B cell (primary cell): Measurements from ENCODE around the gene CAP1. TPM values are rescaled to one million over a fixed set of nuclear protein-coding genes. Genes with fewer than 3 reads are reported as not detected.

ENCODE experiments used
- ATAC-seq: fragments of 200-7000 bp; cut with Tn5 transposase; one replicate; pipeline ENCODE4 v1.10.0; 2021; ENCODE audit warnings: low read depth, mild to moderate bottlenecking, moderate number of reproducible peaks, moderate library complexity
- CTCF ChIA-PET: fragments of 350-600 bp; sonication (Branson Sonifier 250); formaldehyde crosslinking; loops from one replicate; lab custom pipeline; 2021; ENCODE audit warnings: antibody characterized with exemption, inconsistent platforms; lab: Charles Lee
- POLR2A ChIA-PET: fragments of 350-600 bp; sonication (Branson Sonifier 250); formaldehyde crosslinking; loops from one replicate; lab custom pipeline; 2021; ENCODE audit warnings: antibody characterized with exemption; lab: Charles Lee
- DNase-seq: peaks from one replicate; pipeline ENCODE4 v3.0.0; 2013
- H2AFZ ChIP-seq: 2 replicates; pipeline ENCODE4 v1.6.1; 2012; ENCODE audit warnings: mild to moderate bottlenecking, low read depth, low read length; ENCODE audit not compliant: insufficient read depth, poor library complexity, severe bottlenecking
- H3K27ac ChIP-seq, 2 donors: 1 replicate in 1 of 2; 2 replicates in 1 of 2; pipeline ENCODE4 v1.5.1; 2012 to 2013; ENCODE audit warnings: low read length in 2 of 2, mild to moderate bottlenecking in 2 of 2, moderate library complexity in 1 of 2
- H3K27me3 ChIP-seq, 4 experiments: fragments of 200-600 bp in 1 of 4; sonication (generic) in 1 of 4; replicated peaks in 1 of 4; 1 replicate in 2 of 4; 2 replicates in 2 of 4; pipeline versions ENCODE4 v1.6.1 to v1.7.0; 2013 to 2016; ENCODE audit warnings: low read length in 3 of 4, mild to moderate bottlenecking in 2 of 4, mixed read lengths in 1 of 4, moderate library complexity in 1 of 4; ENCODE audit not compliant: insufficient read depth in 4 of 4, control insufficient read depth in 3 of 4; ENCODE audit errors: control extremely low read depth in 1 of 4
- H3K36me3 ChIP-seq, 2 experiments: replicated peaks in 1 of 2; 1 replicate in 1 of 2; 2 replicates in 1 of 2; pipeline versions ENCODE4 v1.6.1 to v1.7.1; 2013; ENCODE audit warnings: low read length in 1 of 2; ENCODE audit not compliant: insufficient read depth in 2 of 2, control insufficient read depth in 1 of 2; ENCODE audit errors: control extremely low read depth in 1 of 2, extremely low read depth in 1 of 2
- H3K4me1 ChIP-seq, 2 donors: fragments of 200-600 bp in 1 of 2; sonication (generic) in 1 of 2; 1 replicate in 1 of 2; 2 replicates in 1 of 2; pipeline versions ENCODE4 v1.5.1 to v1.6.1; 2013 to 2017; ENCODE audit warnings: low read length in 2 of 2; ENCODE audit not compliant: control insufficient read depth in 2 of 2, insufficient read depth in 2 of 2
- H3K4me2 ChIP-seq: replicated peaks from 2 replicates; pipeline ENCODE3; 2012; ENCODE audit warnings: mild to moderate bottlenecking, low read depth, low read length; ENCODE audit not compliant: poor library complexity, severe bottlenecking
- H3K4me3 ChIP-seq, 5 experiments: fragments of 200-600 bp in 1 of 5; sonication (generic) in 1 of 5; 1 replicate in 3 of 5; 2 replicates in 2 of 5; pipeline versions ENCODE4 v1.5.1 to v1.7.0; 2011 to 2016; ENCODE audit warnings: low read length in 4 of 5, mild to moderate bottlenecking in 4 of 5, low read depth in 2 of 5, control low read depth in 1 of 5, moderate library complexity in 1 of 5; ENCODE audit not compliant: insufficient read depth in 1 of 5; ENCODE audit errors: control extremely low read depth in 1 of 5, extremely low read depth in 1 of 5
- H3K79me2 ChIP-seq: fragments of 200-600 bp; sonication (generic); one replicate; pipeline ENCODE4 v1.6.0; 2016; ENCODE audit warnings: low read length; ENCODE audit not compliant: control insufficient read depth, insufficient read depth
- H3K9ac ChIP-seq: fragments of 200-600 bp; sonication (generic); 2 replicates; pipeline ENCODE4 v1.6.1; 2017; ENCODE audit warnings: mild to moderate bottlenecking, low read length, moderate library complexity
- H3K9me3 ChIP-seq, 3 donors: one replicate each; pipeline versions ENCODE4 v1.6.1 to v1.7.1; 2013; ENCODE audit warnings: low read length in 2 of 3; ENCODE audit not compliant: control insufficient read depth in 2 of 3, insufficient read depth in 1 of 3; ENCODE audit errors: control extremely low read depth in 1 of 3
- H4K20me1 ChIP-seq: 2 replicates; pipeline ENCODE4 v1.6.0; 2012; ENCODE audit warnings: mild to moderate bottlenecking, low read length; ENCODE audit not compliant: insufficient read depth, control insufficient read depth, poor library complexity, severe bottlenecking
- H3K27ac Mint-ChIP-seq: one replicate; pipeline ENCODE4 v1.8.0; 2021; ENCODE audit warnings: mixed read lengths
- H3K27me3 Mint-ChIP-seq: one replicate; pipeline ENCODE4 v1.8.0; 2021; ENCODE audit warnings: mixed read lengths
- H3K4me1 Mint-ChIP-seq: one replicate; pipeline ENCODE4 v1.8.0; 2021; ENCODE audit warnings: mixed read lengths
- H3K4me3 Mint-ChIP-seq: one replicate; pipeline ENCODE4 v1.8.0; 2021; ENCODE audit warnings: mixed read lengths
- H3K9me3 Mint-ChIP-seq: one replicate; pipeline ENCODE4 v1.8.0; 2022; ENCODE audit warnings: mixed read lengths; ENCODE audit not compliant: insufficient read depth
- CTCF ChIP-seq: fragments of 200-600 bp; IDR thresholded peaks from one replicate; pipeline ENCODE4 v1.8.0; 2022; ENCODE audit warnings: antibody characterized with exemption, mild to moderate bottlenecking
- EZH2 ChIP-seq: IDR thresholded peaks from 2 replicates; pipeline ENCODE4 v1.6.1; 2012; ENCODE audit warnings: borderline replicate concordance, low read depth, mild to moderate bottlenecking, moderate library complexity, low read length; ENCODE audit not compliant: insufficient read depth, poor library complexity, severe bottlenecking
- WGBS: methylation state at CpG from one replicate; pipeline ENCODE4 v1.1.5; 2013; ENCODE audit warnings: missing lambda C conversion rate; ENCODE audit not compliant: insufficient coverage; 5-methylcytosine and 5-hydroxymethylcytosine counted together
- intact Hi-C: fragments of 100-400 bp; cut with micrococcal nuclease; formaldehyde crosslinking; loops from one replicate; pipeline ENCODE4 v1.10.0; 2022
- polyA plus RNA-seq: library from polyadenylated mRNA; depleted of rRNA; stranded (reverse); fragments of >200 nt; gene quantifications from 2 replicates; pipeline ENCODE4 v1.2.3, GENCODE V29; 2012
- total RNA-seq, 2 donors: library from RNA; stranded (reverse); fragments of 120-200 nt in 1 of 2; gene quantifications; 1 replicate in 1 of 2; 2 replicates in 1 of 2; pipeline versions ENCODE4 v1.2.3 to v1.2.4, GENCODE V29; 2013 to 2022

CAP1 gene
- total and polyA plus RNA-seq, 2 donors (not counting 1 experiment from before 2014, with no cell fraction given) = 175 to 203 TPM

GRCh38 chr1:40030528-40031135 is 9.9 kb upstream of the CAP1 start:
- no peaks in the 10 kb centered on the region for H3K27me3 Mint-ChIP-seq
- peaks cover 39 to 43% of the 10 kb centered on the region in 2 donors for H3K4me1 ChIP-seq
- no peak overlapping the region for H3K4me3 ChIP-seq
- no peak overlapping the region for H3K27ac ChIP-seq
- no CpG with 5 or more reads among the region's 3 CpGs for WGBS
- peaks cover 37% of the 10 kb centered on the region for H3K4me1 Mint-ChIP-seq
- DNase-seq (no peak), ATAC-seq (no peak)
- ChIA-PET CTCF (interaction anchor here (0.5 to 9.2 kb wide), 7 partner anchors 16 to 128 kb away, joined by 3 to 161 read pairs (median 13); partner anchors contain the start of gene MYCL), POLR2A (no interaction called here)
- no peaks in the 10 kb centered on the region for H3K9me3 Mint-ChIP-seq
- H3K36me3 ChIP-seq = no peaks in the 10 kb centered on the region
- H2AFZ ChIP-seq = no peak overlapping the region
- H3K27ac Mint-ChIP-seq = no peak overlapping the region
- intact Hi-C loops = no loop called here
- H4K20me1 ChIP-seq = no peaks in the 10 kb centered on the region
- peaks cover 0 to 7% (median 5%) of the 10 kb centered on the region in 3 donors for H3K9me3 ChIP-seq
- no peak overlapping the region for H3K4me2 ChIP-seq
- H3K27me3 ChIP-seq = no peaks in the 10 kb centered on the region
- no peaks in the 10 kb centered on the region for H3K79me2 ChIP-seq
- H3K4me3 Mint-ChIP-seq = no peak overlapping the region
- H3K9ac ChIP-seq = no peak overlapping the region
- TF ChIP-seq CTCF = no peak
- no peak for TF ChIP-seq EZH2

GRCh38 chr1:40032240-40032891 is 8.2 kb upstream of the CAP1 start:
- Histone ChIP-seq H3K36me3 (no peaks in the 10 kb centered on the region), H2AFZ (peak overlapping the region; percentile 24), H3K79me2 (no peaks in the 10 kb centered on the region), H3K4me2 (no peak overlapping the region), H3K4me1 (peaks cover 47 to 58% of the 10 kb centered on the region in 2 donors), H4K20me1 (no peaks in the 10 kb centered on the region), H3K9me3 (no peaks in the 10 kb centered on the region), H3K4me3 (no peak overlapping the region), H3K9ac (no peak overlapping the region), H3K27ac (no peak overlapping the region), H3K27me3 (no peaks in the 10 kb centered on the region)
- ChIA-PET CTCF (interaction anchor here (0.6 to 9.2 kb wide), 32 partner anchors 9 to 962 kb away, joined by 3 to 161 read pairs (median 5); partner anchors contain the start of genes CAP1 and MYCL), POLR2A (interaction anchor here (0.6 kb wide), 1 partner anchor 31 kb away, joined by 3 read pairs; no protein-coding TSS in a partner anchor)
- intact Hi-C loops = loop anchor here (1.0 kb wide), 2 partner anchors 59 to 215 kb away; no protein-coding TSS in a partner anchor
- DNase-seq (peak; percentile 72), ATAC-seq (peak; percentile 45)
- TF ChIP-seq EZH2 = no peak
- peak; percentile 85 for TF ChIP-seq CTCF
- Mint-ChIP-seq H3K9me3 (no peaks in the 10 kb centered on the region), H3K27me3 (no peaks in the 10 kb centered on the region), H3K4me3 (no peak overlapping the region), H3K4me1 (peaks cover 44% of the 10 kb centered on the region), H3K27ac (peak overlapping the region; percentile 48)
- no CpG with 5 or more reads among the region's 4 CpGs for WGBS
